Osteocyte (in vitro differentiated cells): ENCODE results near the gene GIMAP7. TPM values are rescaled to one million over a fixed set of nuclear protein-coding genes. Genes with fewer than 3 reads are reported as not detected.

Source experiments
- DNase-seq: peaks from one replicate; pipeline ENCODE4 v3.0.0; 2021; ENCODE audit warnings: mixed read lengths; ENCODE audit not compliant: unreplicated experiment; ENCODE audit errors: extremely low spot score
- H3K27ac Mint-ChIP-seq: one replicate; pipeline ENCODE4 v1.8.0; 2021; ENCODE audit warnings: mild to moderate bottlenecking, mixed read lengths; ENCODE audit not compliant: unreplicated experiment
- H3K27me3 Mint-ChIP-seq: one replicate; pipeline ENCODE4 v1.8.0; 2021; ENCODE audit warnings: mixed read lengths; ENCODE audit not compliant: unreplicated experiment
- H3K36me3 Mint-ChIP-seq: one replicate; pipeline ENCODE4 v1.8.0; 2021; ENCODE audit warnings: mixed read lengths; ENCODE audit not compliant: unreplicated experiment
- H3K4me1 Mint-ChIP-seq: one replicate; pipeline ENCODE4 v1.8.0; 2021; ENCODE audit warnings: mixed read lengths; ENCODE audit not compliant: unreplicated experiment
- H3K4me3 Mint-ChIP-seq: one replicate; pipeline ENCODE4 v1.8.0; 2021; ENCODE audit warnings: mild to moderate bottlenecking, moderate library complexity, mixed read lengths; ENCODE audit not compliant: unreplicated experiment
- H3K9me3 Mint-ChIP-seq: one replicate; pipeline ENCODE4 v1.8.0; 2021; ENCODE audit warnings: mixed read lengths; ENCODE audit not compliant: unreplicated experiment
- total RNA-seq: library from RNA; stranded (reverse); gene quantifications from 2 replicates; pipeline ENCODE4 v1.2.1, GENCODE V29; 2021
- TF ChIP-seq, protein P1 (sequence below): fragments of 200-600 bp; sonication (generic); IDR thresholded peaks from 2 replicates; pipeline ENCODE4 v1.5.0; 2021; ENCODE audit warnings: antibody characterized with exemption, mild to moderate bottlenecking, moderate library complexity

GIMAP7 gene
- total RNA-seq, 1 donor from 2014 or later, result not detected

DNA sequence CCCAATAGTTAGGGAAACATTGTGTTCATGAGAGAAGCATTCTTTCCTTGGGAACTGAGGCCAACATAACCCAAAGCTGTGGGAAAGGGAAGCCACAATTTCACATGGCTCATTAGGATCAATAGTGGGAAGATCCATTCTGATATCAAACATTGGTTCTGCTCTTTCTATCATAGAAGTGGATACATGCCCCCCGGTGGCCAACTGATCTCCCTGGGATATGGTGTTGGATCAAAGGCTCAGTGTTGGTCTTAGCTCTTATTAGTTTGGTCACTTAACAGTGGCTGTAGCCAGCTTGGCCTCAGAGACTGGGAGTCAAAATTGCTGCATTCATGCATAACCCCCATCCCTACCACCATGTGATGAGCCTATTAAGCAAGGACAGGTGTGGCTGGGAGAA is 45.8 kb downstream of the GIMAP7 start:
- TF ChIP-seq, protein P1, sequence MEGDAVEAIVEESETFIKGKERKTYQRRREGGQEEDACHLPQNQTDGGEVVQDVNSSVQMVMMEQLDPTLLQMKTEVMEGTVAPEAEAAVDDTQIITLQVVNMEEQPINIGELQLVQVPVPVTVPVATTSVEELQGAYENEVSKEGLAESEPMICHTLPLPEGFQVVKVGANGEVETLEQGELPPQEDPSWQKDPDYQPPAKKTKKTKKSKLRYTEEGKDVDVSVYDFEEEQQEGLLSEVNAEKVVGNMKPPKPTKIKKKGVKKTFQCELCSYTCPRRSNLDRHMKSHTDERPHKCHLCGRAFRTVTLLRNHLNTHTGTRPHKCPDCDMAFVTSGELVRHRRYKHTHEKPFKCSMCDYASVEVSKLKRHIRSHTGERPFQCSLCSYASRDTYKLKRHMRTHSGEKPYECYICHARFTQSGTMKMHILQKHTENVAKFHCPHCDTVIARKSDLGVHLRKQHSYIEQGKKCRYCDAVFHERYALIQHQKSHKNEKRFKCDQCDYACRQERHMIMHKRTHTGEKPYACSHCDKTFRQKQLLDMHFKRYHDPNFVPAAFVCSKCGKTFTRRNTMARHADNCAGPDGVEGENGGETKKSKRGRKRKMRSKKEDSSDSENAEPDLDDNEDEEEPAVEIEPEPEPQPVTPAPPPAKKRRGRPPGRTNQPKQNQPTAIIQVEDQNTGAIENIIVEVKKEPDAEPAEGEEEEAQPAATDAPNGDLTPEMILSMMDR, result no peak
- no peaks in the 10 kb centered on the region for H3K27me3 Mint-ChIP-seq

DNA sequence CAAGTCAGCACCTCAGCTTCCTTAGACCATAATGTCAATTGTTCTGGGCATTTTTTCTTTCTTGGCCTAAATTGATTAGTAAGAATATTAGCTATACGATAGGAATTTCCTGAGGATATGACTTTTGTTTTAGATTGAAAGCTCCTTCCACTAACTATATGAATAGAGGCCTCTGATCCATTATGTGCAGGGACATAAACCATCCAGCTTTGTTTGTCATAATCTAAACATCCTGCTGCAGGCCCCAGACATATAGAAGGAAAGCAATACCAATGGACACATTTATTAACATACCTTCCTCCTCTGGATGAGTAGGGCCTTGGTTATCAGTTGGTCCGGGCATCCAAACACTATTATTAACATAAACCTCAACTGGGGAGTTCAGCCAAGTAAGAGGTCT is 48.2 kb downstream of the GIMAP7 start:
- Mint-ChIP-seq H3K36me3 (no peaks in the 10 kb centered on the region), H3K27ac (no peak overlapping the region), H3K27me3 (no peaks in the 10 kb centered on the region), H3K4me3 (no peak overlapping the region), H3K9me3 (peaks cover 54% of the 10 kb centered on the region), H3K4me1 (no peaks in the 10 kb centered on the region)
- no peak for DNase-seq
- TF ChIP-seq, protein P1, result no peak

More for the DNA sequence above, 45.8 kb downstream of the GIMAP7 start:
- no peak overlapping the region for H3K27ac Mint-ChIP-seq
- peaks cover 49% of the 10 kb centered on the region for H3K9me3 Mint-ChIP-seq
- no peak overlapping the region for H3K4me3 Mint-ChIP-seq
- DNase-seq, result no peak
- no peaks in the 10 kb centered on the region for H3K36me3 Mint-ChIP-seq
- H3K4me1 Mint-ChIP-seq, result no peaks in the 10 kb centered on the region

DNA sequence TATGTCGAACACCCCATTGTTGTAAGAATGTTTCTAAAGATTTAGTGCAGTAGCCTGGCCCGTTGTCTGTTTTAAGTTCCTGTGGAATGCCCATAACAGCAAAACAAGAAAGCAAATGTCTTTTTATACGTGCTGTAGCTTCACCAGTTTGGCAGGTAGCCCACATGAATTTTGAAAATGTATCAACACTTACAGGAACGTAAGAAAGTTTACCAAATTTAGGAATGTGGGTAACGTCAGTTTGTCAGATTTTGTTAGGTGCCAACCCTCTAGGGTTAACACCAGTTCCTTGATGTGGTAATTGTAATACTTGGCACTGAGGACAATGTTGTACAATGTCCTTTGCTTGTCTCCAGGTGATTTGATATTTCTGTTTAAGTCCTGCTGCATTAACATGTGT is 49.3 kb downstream of the GIMAP7 start:
- Mint-ChIP-seq H3K36me3 (no peaks in the 10 kb centered on the region), H3K4me3 (no peak overlapping the region), H3K4me1 (no peaks in the 10 kb centered on the region), H3K27ac (no peak overlapping the region), H3K9me3 (peaks cover 52% of the 10 kb centered on the region), H3K27me3 (no peaks in the 10 kb centered on the region)
- no peak for DNase-seq
- TF ChIP-seq, protein P1, result no peak

DNA sequence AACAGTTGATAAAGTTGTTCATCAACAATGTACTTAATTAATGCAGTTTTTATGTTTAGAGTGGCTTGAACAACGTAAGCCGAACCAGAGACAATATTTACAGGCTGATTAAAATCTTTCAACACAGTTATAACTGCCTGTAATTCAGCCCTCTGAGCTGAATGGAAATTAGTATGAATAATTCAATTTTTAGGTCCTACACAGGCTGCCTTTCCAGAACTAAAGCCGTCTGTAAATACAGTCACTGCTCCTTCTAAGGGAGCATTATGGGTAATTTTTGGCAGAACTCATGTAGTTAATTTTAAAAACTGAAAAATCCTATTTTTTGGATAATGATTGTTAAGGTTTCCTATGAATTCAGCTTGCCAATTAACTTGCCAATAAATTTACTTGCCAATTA is 49.9 kb downstream of the GIMAP7 start:
- no peak overlapping the region for H3K27ac Mint-ChIP-seq
- peaks cover 52% of the 10 kb centered on the region for H3K9me3 Mint-ChIP-seq
- H3K36me3 Mint-ChIP-seq, result no peaks in the 10 kb centered on the region
- no peaks in the 10 kb centered on the region for H3K27me3 Mint-ChIP-seq
- no peak overlapping the region for H3K4me3 Mint-ChIP-seq
- DNase-seq, result no peak
- H3K4me1 Mint-ChIP-seq, result no peaks in the 10 kb centered on the region
- TF ChIP-seq, protein P1, result no peak

DNA sequence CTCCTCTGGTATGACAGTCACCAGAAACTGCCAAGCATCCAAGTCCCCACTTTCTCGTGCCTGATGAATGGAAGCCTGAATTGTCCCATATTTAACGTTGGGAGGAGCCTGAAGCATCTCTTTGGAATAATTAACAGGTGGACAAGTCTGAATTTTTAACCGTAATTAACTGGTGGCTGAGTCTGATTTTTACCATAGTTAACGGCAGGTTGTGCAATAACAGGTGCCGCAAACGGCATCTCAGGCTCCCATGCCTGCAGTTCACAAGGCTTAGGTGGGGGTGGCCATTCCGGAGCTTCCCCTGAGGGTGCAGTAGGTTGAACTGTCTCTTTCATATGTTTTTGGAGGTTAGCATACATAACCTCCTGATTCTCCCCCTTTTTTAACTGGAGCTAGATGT is 50.6 kb downstream of the GIMAP7 start:
- no peaks in the 10 kb centered on the region for H3K36me3 Mint-ChIP-seq
- DNase-seq, result no peak
- H3K27me3 Mint-ChIP-seq, result no peaks in the 10 kb centered on the region
- no peaks in the 10 kb centered on the region for H3K4me1 Mint-ChIP-seq
- peaks cover 48% of the 10 kb centered on the region for H3K9me3 Mint-ChIP-seq
- TF ChIP-seq, protein P1, result no peak
- H3K4me3 Mint-ChIP-seq, result no peak overlapping the region
- H3K27ac Mint-ChIP-seq, result no peak overlapping the region
